ENCODE measurements around the gene AP1G2. TPM values are rescaled to one million over a fixed set of nuclear protein-coding genes. Genes with fewer than 3 reads are reported as not detected.

Gene AP1G2
- total RNA-seq, 1 donor from 2014 or later: 373 TPM

DNA sequence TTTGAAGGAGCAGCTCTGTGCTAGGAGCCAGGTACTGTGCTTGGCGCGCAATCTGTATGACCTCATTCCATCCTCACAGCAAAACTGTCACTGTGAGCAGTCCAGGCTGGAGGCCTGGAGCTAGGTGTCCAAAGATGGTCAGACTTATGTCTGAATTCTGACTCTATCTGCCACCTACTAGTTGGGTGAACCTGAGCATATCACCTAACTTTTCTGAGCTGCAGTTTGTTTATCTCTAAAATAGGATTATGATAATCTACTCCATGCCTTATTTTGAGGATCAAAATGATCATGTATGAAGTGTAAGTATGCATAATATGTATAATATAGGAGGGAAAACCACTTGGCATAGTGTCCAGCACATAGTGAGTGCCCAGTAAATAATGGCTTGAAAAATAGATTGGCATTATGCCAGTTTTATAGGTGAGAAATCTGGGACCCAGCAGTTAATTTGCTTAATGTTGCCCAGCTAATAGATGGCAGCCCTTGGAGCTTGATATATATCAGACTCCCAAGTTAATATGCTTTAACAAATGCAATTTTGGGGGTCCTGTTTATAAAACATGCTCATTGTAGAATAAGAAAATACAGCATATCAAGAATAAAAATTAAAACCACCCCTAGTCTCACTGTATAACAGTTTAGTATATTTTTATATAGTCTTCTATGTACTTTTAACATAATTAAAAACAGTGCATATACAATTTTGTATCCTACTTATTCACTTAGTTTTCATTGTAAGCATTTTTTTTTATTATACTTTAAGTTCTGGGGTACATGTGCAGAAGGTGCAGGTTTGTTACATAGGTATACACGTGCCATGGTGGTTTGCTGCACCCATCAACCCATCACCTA, 15.5 kb upstream of the AP1G2 start:
- TF ChIP-seq, protein P1, sequence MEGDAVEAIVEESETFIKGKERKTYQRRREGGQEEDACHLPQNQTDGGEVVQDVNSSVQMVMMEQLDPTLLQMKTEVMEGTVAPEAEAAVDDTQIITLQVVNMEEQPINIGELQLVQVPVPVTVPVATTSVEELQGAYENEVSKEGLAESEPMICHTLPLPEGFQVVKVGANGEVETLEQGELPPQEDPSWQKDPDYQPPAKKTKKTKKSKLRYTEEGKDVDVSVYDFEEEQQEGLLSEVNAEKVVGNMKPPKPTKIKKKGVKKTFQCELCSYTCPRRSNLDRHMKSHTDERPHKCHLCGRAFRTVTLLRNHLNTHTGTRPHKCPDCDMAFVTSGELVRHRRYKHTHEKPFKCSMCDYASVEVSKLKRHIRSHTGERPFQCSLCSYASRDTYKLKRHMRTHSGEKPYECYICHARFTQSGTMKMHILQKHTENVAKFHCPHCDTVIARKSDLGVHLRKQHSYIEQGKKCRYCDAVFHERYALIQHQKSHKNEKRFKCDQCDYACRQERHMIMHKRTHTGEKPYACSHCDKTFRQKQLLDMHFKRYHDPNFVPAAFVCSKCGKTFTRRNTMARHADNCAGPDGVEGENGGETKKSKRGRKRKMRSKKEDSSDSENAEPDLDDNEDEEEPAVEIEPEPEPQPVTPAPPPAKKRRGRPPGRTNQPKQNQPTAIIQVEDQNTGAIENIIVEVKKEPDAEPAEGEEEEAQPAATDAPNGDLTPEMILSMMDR (IDR thresholded peaks at IDR 0.05): no peak
- intact Hi-C loops (cut with micrococcal nuclease): no loop called here
- Mint-ChIP-seq H3K4me3 (no peak overlapping the region), H3K36me3 (ENCODE audit: low read depth) (no peaks in the 10 kb centered on the region), H3K9me3 (no peaks in the 10 kb centered on the region), H3K27ac (no peak overlapping the region), H3K27me3 (peaks cover 34% of the 10 kb centered on the region), H3K4me1 (peaks cover 6% of the 10 kb centered on the region)
- DNase-seq: no peak
- POLR2A ChIA-PET: no interaction called here
- no peak for ATAC-seq (ENCODE audit: low read depth)
- CTCF ChIA-PET: no interaction called here

DNA sequence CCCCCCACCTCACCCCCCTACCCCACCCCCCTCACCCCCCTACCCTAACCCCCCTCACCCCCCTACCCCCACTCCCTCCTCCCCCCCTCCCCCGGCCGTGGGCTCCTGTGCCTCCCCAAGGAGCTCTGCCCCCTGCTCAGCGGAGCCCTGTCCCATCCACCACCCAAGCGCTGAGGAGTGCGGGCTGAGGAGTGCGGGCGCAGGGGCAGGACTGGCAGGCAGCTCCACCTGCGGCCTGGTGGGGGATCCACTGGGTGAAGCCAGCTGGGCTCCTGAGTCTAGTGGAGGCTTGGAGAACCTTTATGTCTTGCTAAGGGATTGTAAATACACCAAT, 13.3 kb upstream of the AP1G2 start:
- no peaks in the 10 kb centered on the region for H3K36me3 Mint-ChIP-seq (ENCODE audit: low read depth)
- H3K4me3 Mint-ChIP-seq: no peak overlapping the region
- H3K27ac Mint-ChIP-seq: no peak overlapping the region
- H3K27me3 Mint-ChIP-seq: peaks cover 33% of the 10 kb centered on the region
- intact Hi-C loops (cut with micrococcal nuclease): no loop called here
- DNase-seq (no peak), ATAC-seq (ENCODE audit: low read depth) (no peak)
- POLR2A ChIA-PET: no interaction called here
- peaks cover 17% of the 10 kb centered on the region for H3K4me1 Mint-ChIP-seq
- no peaks in the 10 kb centered on the region for H3K9me3 Mint-ChIP-seq
- TF ChIP-seq, protein P1 (IDR thresholded peaks at IDR 0.05): no peak
- CTCF ChIA-PET: interaction anchor here (1.2 kb wide), 1 partner anchor 8 kb away, joined by 4 read pairs; no protein-coding TSS in a partner anchor

- Mint-ChIP-seq H3K4me1 (peaks cover 19% of the 10 kb centered on the region), H3K27me3 (peaks cover 32% of the 10 kb centered on the region), H3K27ac (no peak overlapping the region), H3K9me3 (no peaks in the 10 kb centered on the region), H3K4me3 (no peak overlapping the region), H3K36me3 (ENCODE audit: low read depth) (no peaks in the 10 kb centered on the region)
- CTCF ChIA-PET: interaction anchor here (1.2 kb wide), 1 partner anchor 9 kb away, joined by 4 read pairs; no protein-coding TSS in a partner anchor
- POLR2A ChIA-PET: no interaction called here
- ATAC-seq (ENCODE audit: low read depth) (no peak), DNase-seq (no peak)
- intact Hi-C loops (cut with micrococcal nuclease): no loop called here
- TF ChIP-seq, protein P1 (IDR thresholded peaks at IDR 0.05): no peak
Measured at GRCh38 chr14:23580152-23580926, 12.7 kb upstream of the AP1G2 start.

GRCh38 chr14:23579739-23580138, 12.1 kb upstream of the AP1G2 start:
- Mint-ChIP-seq H3K4me1 (peaks cover 19% of the 10 kb centered on the region), H3K27me3 (peaks cover 38% of the 10 kb centered on the region), H3K27ac (no peak overlapping the region), H3K36me3 (ENCODE audit: low read depth) (no peaks in the 10 kb centered on the region), H3K9me3 (no peaks in the 10 kb centered on the region), H3K4me3 (no peak overlapping the region)
- ATAC-seq (ENCODE audit: low read depth) (no peak), DNase-seq (no peak)
- intact Hi-C loops (cut with micrococcal nuclease): no loop called here
- CTCF ChIA-PET: interaction anchor here (1.1 to 1.2 kb wide), 2 partner anchors 9 kb away, joined by 4 read pairs; no protein-coding TSS in a partner anchor
- TF ChIP-seq, protein P1 (IDR thresholded peaks at IDR 0.05): no peak
- POLR2A ChIA-PET: no interaction called here

DNA sequence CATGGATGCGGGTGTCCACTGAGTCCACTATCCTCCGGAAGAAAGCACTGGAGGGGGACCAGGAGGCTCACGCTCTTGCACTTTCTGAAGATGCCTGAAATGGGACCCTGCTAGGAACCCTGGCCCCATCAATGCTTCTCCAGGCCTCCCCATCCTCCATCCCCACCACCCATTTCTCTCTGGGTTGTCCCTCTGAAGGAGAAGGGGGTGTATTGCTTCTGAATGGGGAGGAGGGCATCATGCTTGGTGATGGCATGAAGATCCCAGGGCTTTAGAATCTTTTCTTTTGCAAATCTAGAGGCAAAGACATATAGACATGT, 11.7 kb upstream of the AP1G2 start:
- no peaks in the 10 kb centered on the region for H3K36me3 Mint-ChIP-seq (ENCODE audit: low read depth)
- H3K27me3 Mint-ChIP-seq: peaks cover 39% of the 10 kb centered on the region
- TF ChIP-seq, protein P1 (IDR thresholded peaks at IDR 0.05): no peak
- no peak overlapping the region for H3K4me3 Mint-ChIP-seq
- DNase-seq (no peak), ATAC-seq (ENCODE audit: low read depth) (no peak)
- CTCF ChIA-PET: interaction anchor here (1.1 kb wide), 1 partner anchor 10 kb away, joined by 4 read pairs; no protein-coding TSS in a partner anchor
- POLR2A ChIA-PET: no interaction called here
- no peaks in the 10 kb centered on the region for H3K9me3 Mint-ChIP-seq
- H3K27ac Mint-ChIP-seq: no peak overlapping the region
- intact Hi-C loops (cut with micrococcal nuclease): no loop called here
- H3K4me1 Mint-ChIP-seq: peaks cover 19% of the 10 kb centered on the region
